H1 (cell line): ENCODE measurements around the gene BTD. TPM values are rescaled to one million over a fixed set of nuclear protein-coding genes. Genes with fewer than 3 reads are reported as not detected.

ENCODE experiments used
- ATF3 ChIP-seq: IDR thresholded peaks from 2 replicates; pipeline ENCODE4 v1.6.1; 2011; ENCODE audit warnings: low read depth, mild to moderate bottlenecking, low read length; ENCODE audit not compliant: insufficient read depth
- CTBP2 ChIP-seq: IDR thresholded peaks from 2 replicates; pipeline ENCODE4 v1.7.0; 2011; ENCODE audit warnings: borderline replicate concordance, mild to moderate bottlenecking, moderate library complexity, mixed read lengths, low read length; ENCODE audit not compliant: insufficient read depth, insufficient read length
- E2F6 ChIP-seq: IDR thresholded peaks from 2 replicates; pipeline ENCODE4 v1.6.1; 2012; ENCODE audit warnings: inconsistent platforms
- EGR1 ChIP-seq: IDR thresholded peaks from 2 replicates; pipeline ENCODE4 v1.6.1; 2011; ENCODE audit warnings: low read depth, low read length, borderline replicate concordance
- TAF7 ChIP-seq: optimal IDR thresholded peaks from 2 replicates; pipeline ENCODE3; 2011; ENCODE audit warnings: low read depth, mild to moderate bottlenecking, inconsistent platforms, low read length, moderate library complexity, borderline replicate concordance
- TBP ChIP-seq: IDR thresholded peaks from 2 replicates; pipeline ENCODE4 v1.6.1; 2011; ENCODE audit warnings: low read depth, low read length, improper control_type of control experiment
- polyA plus RNA-seq, 7 experiments: library from polyadenylated mRNA; depleted of rRNA in 3 of 7; stranded (reverse) in 5 of 7; unstranded in 2 of 7; fragments of >200 nt in 5 of 7; fragments of 200-250 nt in 2 of 7; gene quantifications; 1 replicate in 5 of 7; 2 replicates in 1 of 7; 4 replicates in 1 of 7; pipeline versions ENCODE4 v1.2.1 to v1.2.3, GENCODE V29; 2011 to 2013; ENCODE audit warnings: missing spikeins in 2 of 7, mixed read lengths in 2 of 7
- total RNA-seq: library from RNA; stranded (reverse); fragmentation: NEBNext Ultra II Directional; extraction: Animal tissue kit (Norgen Biotek cat#: 25700); gene quantifications from 2 replicates; pipeline ENCODE4 v1.2.1, GENCODE V29; 2021

Gene BTD
- total and polyA plus RNA-seq, 2 of the 8 experiments (the other 6 are each of a cell fraction or from before 2014, with no cell fraction given), result 21.8 to 36.7 TPM

GRCh38 chr3:15575446-15575845 lies 26.1 kb upstream of the BTD start (continued):
- TF ChIP-seq CTBP2 (no peak), E2F6 (no peak), TBP (no peak), EGR1 (no peak), ATF3 (no peak), TAF7 (no peak)
